Suppressor macrophage treated with lipopolysaccharide for 4 hours (primary cell): ENCODE results near the gene COL26A1.
"Not testable (repeated sequence)": the region's sequence is repeated elsewhere in the genome, so short reads cannot be mapped to it uniquely, and the experiment has no call there.

Experiments
- DNase-seq: peaks from one replicate; pipeline ENCODE4 v3.0.0-alpha.2; 2020

Gene COL26A1

DNA sequence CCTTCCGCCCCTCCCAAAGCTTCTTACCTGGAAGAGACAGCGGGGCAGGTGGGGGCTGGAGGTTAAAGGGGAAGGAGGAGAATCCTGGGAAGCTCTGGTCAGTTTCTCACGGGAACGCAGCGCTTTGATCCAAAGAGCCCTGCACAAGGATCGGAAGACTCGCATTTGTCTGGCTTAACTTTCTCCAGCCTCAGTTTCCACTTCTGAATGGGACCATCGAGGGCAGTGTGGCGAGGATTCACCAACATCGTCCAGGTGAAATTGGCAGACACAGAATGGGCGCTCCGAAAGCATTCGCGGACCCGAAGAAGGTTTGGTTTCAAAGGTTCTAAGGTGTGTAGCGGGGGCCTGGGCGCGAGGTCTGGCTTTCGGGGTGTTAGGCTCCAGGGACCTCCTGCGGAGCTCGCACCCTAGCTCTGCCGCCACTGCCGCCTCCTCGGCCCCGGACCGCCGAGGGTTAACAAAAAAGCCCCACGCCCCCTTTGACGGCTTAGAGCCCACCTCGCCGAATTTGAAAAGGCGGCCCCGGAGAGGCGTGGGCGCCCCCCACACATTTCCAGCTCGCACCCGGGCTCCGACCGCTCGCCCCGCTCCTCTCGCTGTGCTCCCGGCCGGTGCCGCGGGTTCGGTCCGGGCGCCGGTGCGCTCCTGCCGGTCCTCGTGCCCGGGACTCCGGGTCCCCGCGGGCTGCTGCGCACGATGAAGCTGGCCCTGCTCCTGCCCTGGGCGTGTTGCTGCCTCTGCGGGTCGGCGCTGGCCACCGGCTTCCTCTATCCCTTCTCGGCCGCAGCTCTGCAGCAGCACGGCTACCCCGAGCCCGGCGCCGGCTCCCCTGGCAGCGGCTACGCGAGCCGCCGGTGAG, at the start of gene COL26A1:
COL26A1 (plus strand) TSS at position 542 of the 862 bp plus-strand sequence; CDS start at position 700, 158 bp downstream.
- DNase-seq = peak; percentile 5

DNA sequence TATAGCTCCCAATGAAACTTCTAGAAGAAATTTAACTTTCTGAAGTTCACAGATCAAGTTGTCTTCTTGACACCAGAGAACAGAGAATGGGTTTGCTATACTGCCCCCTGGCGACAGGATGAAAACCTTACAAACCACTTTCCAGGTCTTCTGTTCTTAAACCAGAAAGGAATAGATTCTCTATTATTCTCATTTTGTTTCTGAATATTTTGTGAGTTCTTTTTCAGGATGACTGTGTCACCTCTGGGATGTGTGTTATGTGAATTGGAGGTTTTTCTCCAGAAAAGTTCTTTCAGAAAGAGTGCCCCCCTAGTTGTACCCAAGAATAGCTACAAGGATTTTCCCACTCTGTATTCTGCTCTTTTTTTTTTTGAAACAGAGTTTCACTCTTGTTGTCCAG, 47.3 kb upstream of the COL26A1 start:
- peak; percentile 65 for DNase-seq

DNA sequence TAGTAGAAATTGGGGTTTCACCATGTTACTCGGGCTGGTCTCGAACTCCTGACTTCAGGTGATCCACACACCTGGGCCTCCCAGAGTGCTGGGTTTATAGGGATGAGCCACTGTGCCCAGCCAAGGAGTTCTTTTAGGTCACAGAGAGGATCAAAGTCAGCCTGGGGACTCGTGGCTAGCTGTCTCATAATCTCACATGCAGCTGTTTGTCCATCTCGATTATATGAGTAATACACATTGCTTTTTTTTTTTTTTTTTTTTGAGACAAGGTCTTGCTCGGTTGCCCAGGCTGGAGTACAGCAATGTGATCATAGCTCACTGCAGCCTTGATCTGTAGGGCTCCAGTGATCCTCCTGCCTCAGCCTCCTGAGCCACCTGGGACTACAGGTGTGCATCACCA, 43.3 kb upstream of the COL26A1 start:
- no peak for DNase-seq

DNA sequence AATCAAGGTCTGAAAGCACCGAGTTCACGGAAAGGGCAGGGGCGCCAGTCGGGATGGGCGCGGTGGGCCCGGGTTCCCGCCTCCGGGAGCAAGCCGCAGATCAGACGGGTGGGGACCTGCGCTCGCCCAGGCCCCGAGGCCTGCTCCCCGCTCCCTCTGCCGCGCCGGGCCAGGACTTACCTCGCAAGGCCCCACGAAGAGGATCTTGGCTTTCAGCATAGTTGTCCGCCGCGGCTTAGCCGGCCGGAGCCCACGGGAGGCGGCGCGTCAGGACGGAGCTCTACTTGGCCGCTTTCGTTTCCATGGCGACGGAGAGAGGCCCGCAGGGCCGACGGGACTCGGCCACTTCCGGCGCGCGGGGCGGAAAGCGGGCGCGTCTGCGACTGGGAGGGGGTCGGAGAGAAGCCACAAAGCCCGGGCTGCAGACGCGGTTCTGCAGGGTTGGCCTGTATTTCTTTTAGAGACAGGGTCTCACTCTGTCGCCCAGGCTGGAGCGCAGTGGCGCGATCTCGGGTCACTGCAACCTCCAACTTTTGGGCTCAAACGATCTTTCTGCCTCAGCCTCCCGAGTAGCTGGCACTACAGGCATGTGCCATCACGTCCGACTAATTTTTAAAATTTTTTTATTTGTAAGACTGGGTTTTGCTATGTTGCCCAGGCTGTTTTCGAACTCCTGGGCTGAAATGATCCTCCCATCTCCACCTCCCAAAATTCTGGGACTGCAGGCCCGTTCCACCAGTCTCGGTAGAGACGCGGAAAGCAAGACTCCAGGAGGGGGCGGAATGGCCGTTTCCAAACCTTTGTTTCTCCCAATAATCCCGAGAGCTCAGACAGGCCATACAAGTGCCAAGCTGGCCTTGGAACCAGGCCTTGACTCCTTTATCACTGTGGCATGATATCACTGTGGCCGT, 40.9 kb upstream of the COL26A1 start, which contains the start of gene IFT22:
IFT22 (minus strand) TSS at position 322 of the 911 bp plus-strand sequence; CDS start at position 219, 103 bp downstream.
- peak; percentile 97 for DNase-seq

DNA sequence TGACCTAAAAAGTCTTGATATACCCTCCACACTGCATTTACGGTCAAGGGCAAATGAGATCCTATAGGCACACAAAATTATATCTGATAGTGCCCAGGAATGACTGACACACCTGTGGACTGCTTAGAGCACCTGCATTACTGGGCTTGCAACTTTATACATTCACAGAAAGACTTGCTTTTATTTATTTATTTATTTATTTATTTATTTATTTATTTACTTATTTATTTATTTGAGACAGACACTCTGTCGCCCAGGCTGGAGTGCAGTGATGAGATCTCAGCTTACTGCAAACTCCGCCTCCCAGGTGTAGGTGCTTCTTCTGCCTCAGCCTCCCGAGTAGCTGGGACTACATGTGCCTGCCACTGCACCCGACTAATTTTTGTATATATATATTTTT, 34.5 kb upstream of the COL26A1 start:
- DNase-seq = no peak

DNA sequence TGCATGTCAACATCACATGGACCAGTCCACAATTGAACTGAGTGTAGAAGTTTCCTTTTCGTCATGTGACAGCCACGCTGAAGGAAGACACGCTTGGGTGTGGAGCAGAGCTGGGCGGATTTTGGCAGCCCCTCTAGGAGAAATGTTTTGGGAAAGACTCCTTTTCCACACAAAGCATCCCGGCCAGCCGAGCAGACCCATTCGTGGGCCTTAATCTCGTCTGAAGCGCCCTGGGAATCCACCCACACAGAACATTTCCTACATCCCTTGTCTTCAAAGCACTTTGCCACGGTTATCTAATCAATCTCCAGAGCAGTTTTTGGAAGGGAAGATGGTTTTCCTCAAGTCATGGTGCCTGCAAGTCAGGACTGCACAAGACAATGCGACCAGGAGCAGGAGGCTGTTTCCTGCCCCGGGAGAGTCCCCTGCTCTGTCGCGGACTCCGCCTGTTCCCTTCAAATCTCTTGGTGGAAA, 32.6 kb upstream of the COL26A1 start:
- no peak for DNase-seq

DNA sequence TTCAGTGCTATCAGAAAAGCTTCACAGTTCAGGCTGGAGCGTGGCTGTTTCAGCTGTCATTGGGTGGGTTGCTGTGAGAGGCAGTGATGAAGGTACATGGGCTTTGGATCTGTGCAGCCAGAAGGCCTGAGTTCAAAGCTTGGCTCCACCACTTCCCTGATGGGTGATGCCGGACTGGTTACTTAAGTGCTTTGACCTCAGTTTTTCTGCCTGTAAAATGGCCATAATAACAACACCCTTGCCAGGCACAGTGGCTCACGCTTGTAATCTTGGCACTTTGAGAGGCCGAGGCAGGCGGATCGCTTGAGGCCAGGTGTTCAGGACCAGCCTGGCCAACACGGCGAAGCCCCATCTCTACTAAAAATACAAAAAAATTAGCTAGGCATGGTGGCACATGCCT, 30.6 kb upstream of the COL26A1 start:
- no peak for DNase-seq

DNA sequence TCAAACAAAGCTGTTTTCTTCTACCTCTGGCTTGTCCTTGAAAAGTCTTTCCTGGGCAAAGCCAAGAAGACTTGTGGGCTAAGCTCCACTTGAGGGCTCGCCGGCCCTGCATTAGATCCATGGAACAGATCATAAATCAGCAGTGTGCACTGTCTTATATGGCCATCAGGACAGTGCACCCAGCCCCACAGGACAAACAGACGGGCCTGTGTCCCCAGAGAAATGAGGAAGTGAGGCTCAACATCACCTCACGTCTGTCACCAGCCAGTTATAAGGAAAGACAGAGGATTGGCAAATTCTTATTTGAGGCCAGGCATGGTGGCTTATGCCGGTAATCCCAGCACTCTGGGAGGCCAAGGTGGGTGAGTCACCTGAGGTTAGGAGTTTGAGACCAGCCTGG, 28.8 kb upstream of the COL26A1 start:
- DNase-seq = no peak

DNA sequence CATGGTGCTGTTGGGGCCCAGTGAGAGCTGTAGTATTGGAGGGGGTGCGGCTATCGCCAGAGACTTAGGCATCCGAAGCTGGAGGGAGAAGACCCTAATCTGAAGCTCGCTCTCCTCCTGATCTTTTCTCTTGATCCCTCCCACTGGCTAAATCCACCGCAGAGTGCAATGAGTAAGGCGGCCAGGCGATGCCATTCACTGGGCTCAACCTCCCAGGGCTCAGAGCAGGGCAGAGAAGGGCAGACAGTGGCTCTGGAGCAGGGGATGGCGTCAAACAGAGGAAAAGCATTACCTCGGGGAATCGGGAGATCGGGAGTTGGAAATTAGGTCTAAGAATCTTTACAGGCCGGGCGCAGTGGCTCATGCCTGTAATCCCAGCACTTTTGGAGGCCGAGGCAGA, 22.3 kb upstream of the COL26A1 start:
- no peak for DNase-seq

DNA sequence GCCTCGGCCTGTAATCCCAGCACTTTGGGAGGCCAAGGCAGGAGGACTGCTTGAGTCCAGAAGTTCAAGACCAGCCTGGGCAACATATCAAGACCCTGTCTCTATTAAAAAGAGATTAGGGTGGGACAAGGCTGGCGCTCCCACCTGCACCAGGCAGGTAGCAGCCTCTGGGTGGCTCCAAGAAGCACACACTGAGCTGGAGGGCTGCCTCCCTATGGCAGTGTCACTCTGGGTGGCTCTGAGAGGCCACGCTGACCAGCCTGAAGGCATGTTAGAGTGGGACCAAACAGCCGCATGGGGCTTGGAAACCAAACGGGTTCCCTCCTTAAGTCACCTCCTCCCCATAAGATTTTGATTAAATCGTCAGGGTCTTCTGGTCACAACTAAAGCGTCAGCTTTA, 19.8 kb upstream of the COL26A1 start:
- DNase-seq = no peak

DNA sequence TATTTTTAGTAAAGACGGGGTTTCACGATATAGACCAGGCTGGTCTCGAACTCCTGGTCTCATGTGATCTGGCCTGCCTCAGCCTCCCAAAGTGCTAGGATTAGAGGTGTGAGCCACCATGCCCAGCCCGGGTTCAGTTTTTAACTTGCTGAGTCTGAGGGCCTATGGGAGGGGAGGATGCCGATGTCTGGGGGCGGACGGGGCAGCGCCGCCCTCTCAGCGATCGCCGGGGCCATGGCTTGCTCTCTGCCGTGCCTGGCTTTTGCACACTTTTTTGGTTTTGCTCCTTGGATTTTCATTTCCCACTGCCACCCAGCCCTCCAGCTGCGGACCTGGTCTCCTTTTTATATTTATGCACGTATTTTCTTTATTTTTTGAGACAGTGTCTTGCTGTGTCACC, 15.2 kb upstream of the COL26A1 start:
- DNase-seq = no peak

DNA sequence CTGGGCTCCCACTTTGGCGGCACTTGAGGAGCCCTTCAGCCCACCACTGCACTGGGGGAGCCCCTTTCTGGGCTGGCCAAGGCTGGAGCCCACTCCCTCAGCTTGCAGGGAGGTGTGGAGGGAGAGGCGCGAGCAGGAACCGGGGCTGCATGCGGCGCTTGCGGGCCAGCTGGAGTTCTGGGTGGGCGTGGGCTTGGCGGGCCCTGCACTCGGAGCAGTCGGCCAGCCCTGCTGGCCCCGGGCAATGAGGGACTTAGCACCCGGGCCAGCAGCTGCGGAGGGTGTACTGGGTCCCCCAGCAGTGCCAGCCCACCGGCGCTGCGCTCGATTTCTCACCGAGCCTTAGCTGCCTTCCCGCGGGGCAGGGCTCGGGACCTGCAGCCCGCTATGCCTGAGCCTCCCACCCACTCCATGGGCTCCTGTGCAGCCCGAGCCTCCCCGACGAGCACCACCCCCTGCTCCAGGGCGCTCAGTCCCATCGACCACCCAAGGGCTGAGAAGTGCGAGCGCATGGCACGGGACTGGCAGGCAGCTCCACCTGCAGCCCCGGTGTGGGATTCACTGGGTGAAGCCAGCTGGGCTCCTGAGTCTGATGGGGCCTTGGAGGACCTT, 14.1 kb upstream of the COL26A1 start:
- DNase-seq = not testable (repeated sequence)

DNA sequence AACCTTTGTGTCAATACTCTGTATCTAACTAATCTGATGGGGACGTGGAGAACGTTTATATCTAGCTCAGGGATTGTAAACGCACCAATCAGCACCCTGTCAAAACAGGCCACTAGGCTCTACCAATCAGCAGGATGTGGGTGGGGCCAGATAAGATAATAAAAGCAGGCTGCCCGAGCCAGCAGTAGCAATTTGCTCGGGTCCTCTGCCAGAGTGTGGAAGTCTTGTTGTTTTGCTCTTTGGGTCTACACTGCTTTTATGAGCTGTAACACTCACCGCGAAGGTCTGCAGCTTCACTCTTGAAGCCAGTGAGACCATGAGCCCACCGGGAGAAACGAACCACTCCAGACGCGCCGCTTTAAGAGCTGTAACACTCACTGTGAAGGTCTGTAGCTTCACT, 13.4 kb upstream of the COL26A1 start:
- not testable (repeated sequence) for DNase-seq

DNA sequence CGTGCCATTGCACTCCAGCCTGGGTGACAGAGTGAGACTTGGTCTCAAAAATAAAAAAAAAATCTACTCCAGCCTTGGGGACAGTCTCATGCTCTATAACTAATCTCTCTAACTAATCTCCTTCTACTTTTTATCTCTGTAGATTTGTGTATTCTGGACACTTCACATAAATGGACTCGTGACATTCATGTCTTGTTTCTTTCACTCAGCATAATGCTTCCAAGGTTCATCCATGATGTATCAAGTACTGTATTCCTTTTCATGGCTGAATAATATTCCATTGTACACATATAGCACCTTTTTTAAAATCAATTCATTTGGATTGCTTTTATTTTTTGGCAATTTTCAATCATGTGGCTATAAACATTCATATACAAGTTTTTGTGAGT, 9.8 kb upstream of the COL26A1 start:
- DNase-seq = no peak

DNA sequence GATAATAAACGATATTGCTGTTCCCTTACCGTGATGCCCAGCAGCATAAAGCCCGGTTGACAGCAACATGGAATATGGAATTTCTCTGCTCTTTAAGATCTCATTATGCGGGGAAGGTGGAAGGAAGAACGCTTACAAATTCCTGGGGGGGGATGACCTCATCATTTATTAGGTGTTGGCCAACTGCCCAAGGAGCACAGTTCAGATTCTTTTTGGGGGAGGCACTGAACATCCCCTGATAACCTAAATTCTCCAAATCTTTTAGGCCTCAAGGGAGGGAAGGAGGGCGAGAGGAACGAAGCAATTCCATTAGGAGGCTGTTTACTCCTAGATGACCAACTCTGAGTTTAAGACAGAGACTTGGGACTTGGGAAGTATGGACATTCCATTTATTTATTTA, 5.2 kb upstream of the COL26A1 start:
- DNase-seq = no peak

DNA sequence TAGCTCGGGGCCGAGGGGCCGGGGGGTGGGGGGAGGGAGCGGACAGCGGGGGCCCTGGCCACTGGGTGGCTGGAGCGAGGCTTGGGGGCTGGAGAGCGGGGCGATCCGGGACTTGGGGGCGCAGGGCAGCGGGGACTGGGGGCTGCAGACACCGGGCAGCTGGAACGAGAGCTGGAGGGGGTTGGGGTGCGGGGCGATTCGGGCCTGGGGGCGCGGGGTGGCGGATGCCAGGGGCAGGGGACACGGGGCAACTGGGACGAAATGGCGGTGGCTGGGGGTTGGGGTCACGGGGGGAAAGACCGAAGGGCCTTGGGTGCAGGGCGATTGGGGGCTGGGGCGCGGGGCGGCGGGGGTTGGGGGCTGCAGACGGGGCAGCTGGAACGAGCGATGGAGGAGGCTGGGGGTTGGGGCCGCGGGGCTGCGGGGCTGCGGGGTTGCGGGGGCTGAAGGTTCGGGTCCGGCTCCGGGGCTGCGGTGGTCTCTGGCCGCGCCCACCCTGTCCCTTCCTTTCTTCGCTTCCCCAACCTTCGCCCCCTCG, 590 bp downstream of the COL26A1 start:
- no peak for DNase-seq

DNA sequence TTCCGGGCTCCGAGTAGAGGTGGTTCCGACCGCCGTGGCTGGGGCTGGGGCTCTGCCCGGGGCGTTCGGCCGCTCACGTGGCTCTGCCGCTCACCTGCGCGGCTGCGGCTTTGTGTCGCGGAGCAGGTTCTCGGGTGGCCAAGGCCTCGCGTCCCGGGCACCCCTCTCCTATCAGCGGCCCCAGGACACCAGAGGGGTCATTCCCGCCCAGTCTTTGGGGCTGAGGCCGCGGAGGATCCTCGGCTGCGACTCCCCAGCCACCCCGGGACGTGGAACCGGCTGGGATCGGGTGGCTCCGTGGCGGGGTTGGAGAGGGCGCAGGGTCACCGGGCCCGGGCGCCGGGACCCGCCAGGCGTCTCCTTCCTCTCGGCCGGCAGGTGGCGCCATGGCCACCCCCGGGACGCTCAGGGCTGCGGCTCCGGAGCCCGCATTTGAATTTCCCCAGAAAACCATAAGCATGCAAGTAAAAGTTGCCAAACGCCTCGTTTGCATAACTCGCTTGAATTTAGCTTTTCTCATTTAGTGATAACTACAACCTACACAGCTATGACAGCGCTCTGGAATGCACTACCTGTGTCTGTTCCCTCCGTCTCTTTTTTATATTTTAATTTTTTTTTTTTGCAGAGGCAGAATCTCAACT, 1.2 kb downstream of the COL26A1 start:
- DNase-seq = peak; percentile 78

DNA sequence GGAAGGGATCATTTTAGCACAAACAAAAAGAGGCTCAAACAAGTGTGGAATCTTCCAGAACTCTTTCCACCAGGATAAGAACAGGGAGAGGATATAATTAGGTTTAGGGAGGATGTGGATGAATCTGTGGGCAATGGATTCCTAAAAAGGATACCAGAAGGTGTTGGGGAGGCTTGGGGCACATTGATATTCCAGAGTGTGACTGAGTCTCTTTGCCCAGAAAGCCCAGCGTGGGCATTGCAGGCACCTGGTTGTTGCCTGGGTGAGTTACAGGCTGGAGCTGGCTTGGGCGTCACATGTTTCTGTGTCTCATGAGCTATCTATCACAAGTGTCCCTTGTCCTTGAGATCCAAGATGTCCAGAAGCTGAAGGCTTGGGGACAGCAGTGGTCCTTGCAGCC, 3.3 kb downstream of the COL26A1 start:
- no peak for DNase-seq

DNA sequence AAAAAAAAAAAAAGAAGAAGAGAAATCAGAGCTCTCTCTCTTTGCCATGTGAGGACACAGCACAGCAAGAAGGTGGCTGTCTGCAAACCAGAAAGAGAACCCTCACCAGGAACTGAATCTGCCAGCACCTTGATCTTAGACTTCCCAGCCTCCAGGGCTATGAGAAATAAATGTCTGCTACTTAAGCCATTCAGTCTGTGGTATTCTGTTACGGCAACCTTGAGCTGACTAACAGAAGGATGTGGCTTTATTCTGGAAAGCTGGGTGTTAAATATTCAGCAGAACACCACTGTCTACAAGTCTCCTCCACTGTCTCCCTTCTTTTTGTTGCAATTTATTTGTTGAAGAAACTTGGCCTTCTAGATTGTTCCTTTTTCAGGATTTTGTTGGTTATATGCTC, 5.0 kb downstream of the COL26A1 start:
- no peak for DNase-seq

DNA sequence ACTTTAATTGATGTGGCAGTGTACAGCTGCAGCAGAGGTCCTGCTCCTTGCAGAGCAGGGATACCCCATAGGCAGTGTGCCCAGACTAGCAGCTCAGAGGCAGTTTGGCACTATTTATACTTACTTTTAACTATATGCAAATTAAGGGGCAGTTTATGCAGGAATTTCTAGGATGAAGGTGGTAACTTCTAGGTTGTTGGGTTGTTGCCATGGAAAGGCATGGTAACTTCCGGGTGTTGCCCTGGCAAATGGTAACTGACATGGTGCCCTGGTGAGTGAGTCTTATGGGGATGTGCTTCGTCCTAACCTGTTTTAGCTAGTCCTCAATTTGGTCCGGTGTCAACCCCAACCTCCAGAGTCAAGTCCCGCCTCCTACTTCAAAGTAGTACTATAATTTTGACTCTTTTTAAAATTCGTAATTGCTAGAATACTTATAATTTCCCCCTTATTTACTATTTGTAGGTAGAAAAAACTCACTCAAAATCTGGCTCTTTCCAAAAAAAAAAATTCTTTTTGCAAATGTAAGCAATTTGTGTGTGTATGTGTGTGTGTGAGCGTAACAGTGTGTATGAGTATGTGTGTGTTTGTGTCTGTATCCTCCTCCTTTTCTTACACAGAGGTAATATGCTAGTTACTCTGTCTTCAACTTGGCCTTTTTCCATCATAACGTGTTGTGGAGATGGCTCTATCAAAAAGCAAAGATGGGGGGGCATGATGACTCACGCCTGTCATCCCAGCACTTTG, 5.9 kb downstream of the COL26A1 start:
- DNase-seq = no peak

DNA sequence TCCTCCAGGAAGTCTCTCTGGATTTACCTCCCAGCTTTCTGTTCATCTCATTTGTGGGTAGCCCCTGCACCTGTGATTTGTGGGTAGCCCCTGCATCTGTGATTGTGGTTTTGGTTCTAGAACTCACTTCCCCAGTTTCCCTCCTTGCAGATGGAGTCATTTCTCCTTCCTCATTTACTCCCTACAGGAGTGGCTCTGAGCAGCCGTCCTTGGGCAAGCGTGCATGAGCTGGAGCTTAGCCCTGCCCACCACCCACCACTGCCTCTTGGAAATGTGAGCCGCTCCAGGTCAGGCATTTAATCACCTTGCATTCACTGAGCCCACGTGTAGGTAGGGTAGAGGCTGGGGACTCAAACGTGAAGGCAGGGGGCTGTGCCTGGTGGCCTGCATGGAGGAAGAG, 8.2 kb downstream of the COL26A1 start:
- DNase-seq = peak; percentile 36
